OCI-LY1 (cell line): ENCODE data around the gene PREP.

Experiments used
- H2AFZ ChIP-seq: fragments of 200-600 bp; sonication (generic), shearing (Covaris generic); 2 replicates; pipeline ENCODE4 v1.6.0; 2014; ENCODE audit warnings: antibody characterized with exemption, mild to moderate bottlenecking, low read length
- H3F3A ChIP-seq: fragments of 200-600 bp; sonication (generic), shearing (Covaris generic); 2 replicates; pipeline ENCODE4 v1.6.0; 2014; ENCODE audit warnings: mild to moderate bottlenecking, antibody characterized with exemption, low read length, moderate library complexity; ENCODE audit not compliant: insufficient read depth
- H3K27ac ChIP-seq: fragments of 200-600 bp; sonication (generic); 2 replicates; pipeline ENCODE4 v1.5.1; 2014; ENCODE audit warnings: low read length, mixed run types, mild to moderate bottlenecking, low read depth; ENCODE audit not compliant: poor library complexity, severe bottlenecking
- H3K27me3 ChIP-seq: fragments of 200-600 bp; sonication (generic); 2 replicates; pipeline ENCODE4 v1.6.0; 2014; ENCODE audit warnings: antibody characterized with exemption, mild to moderate bottlenecking, low read length, moderate library complexity; ENCODE audit not compliant: insufficient read depth
- H3K36me3 ChIP-seq: fragments of 200-600 bp; sonication (generic); 2 replicates; pipeline ENCODE4 v1.6.1; 2014; ENCODE audit warnings: mild to moderate bottlenecking, antibody characterized with exemption, low read length, moderate library complexity, mixed read lengths; ENCODE audit not compliant: insufficient read depth
- H3K4me1 ChIP-seq: fragments of 200-600 bp; sonication (generic); 2 replicates; pipeline ENCODE4 v1.5.1; 2014; ENCODE audit warnings: mild to moderate bottlenecking, low read length, moderate library complexity; ENCODE audit not compliant: insufficient read depth, severe bottlenecking
- H3K4me2 ChIP-seq: fragments of 200-600 bp; sonication (generic), shearing (Covaris generic); 2 replicates; pipeline ENCODE4 v1.6.1; 2014; ENCODE audit warnings: low read length
- H3K4me3 ChIP-seq: fragments of 200-600 bp; sonication (generic); 2 replicates; pipeline ENCODE4 v1.5.1; 2014; ENCODE audit warnings: low read length, low read depth, mild to moderate bottlenecking, mixed read lengths; ENCODE audit not compliant: poor library complexity, severe bottlenecking
- H3K79me2 ChIP-seq: fragments of 200-600 bp; shearing (Covaris generic); 2 replicates; pipeline ENCODE4 v1.6.1; 2016; ENCODE audit warnings: mixed run types, low read length, mixed read lengths; ENCODE audit not compliant: insufficient read depth
- H3K9ac ChIP-seq: fragments of 200-600 bp; sonication (generic), shearing (Covaris generic); 2 replicates; pipeline ENCODE4 v1.6.1; 2014; ENCODE audit warnings: mild to moderate bottlenecking, low read length, mixed read lengths
- H3K9me2 ChIP-seq: fragments of 200-600 bp; sonication (generic), shearing (Covaris generic); 2 replicates; pipeline ENCODE4 v1.6.1; 2014; ENCODE audit warnings: low read depth, mild to moderate bottlenecking, low read length, mixed read lengths
- H3K9me3 ChIP-seq: fragments of 200-600 bp; shearing (Covaris generic); 2 replicates; pipeline ENCODE4 v1.6.1; 2014; ENCODE audit warnings: low read length, mixed read lengths
- H4K20me1 ChIP-seq: fragments of 200-600 bp; sonication (generic), shearing (Covaris generic); 2 replicates; pipeline ENCODE4 v1.6.0; 2016; ENCODE audit warnings: mild to moderate bottlenecking, low read length; ENCODE audit not compliant: insufficient read depth
- EZH2 ChIP-seq: fragments of 200-600 bp; sonication (generic), shearing (Covaris generic); IDR thresholded peaks from 2 replicates; pipeline ENCODE4 v1.8.0; 2017; ENCODE audit warnings: borderline replicate concordance, mixed run types, mild to moderate bottlenecking, antibody characterized with exemption, low read length, moderate library complexity, mixed read lengths
- TF ChIP-seq, protein P1 (sequence below): fragments of 200-600 bp; sonication (generic), shearing (Covaris generic); IDR thresholded peaks from 2 replicates; pipeline ENCODE4 v1.5.1; 2017; ENCODE audit warnings: mild to moderate bottlenecking, antibody characterized with exemption, low read length, moderate library complexity, mixed read lengths

PREP gene

DNA sequence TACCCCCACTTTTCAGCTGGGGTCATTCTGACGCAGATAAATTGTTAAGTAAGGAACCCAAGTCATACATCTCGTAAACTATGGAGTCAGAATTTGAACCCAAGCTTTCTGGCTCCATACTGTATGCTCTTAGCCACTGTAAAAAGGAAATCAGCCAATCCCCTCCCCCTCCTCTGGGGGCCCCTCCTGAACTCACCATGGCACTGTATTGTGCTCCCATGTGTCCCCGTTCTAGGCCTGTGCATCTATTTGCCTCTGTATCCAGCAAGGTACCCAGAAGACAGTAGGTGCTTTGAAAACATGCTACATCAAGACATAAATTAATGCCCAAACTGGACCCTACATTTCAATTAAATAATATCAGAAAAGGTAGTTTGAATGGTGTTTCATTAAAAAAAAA lies 98.5 kb downstream of the PREP start:
- no peaks in the 10 kb centered on the region for H3F3A ChIP-seq
- H3K4me2 ChIP-seq: no peak overlapping the region
- no peaks in the 10 kb centered on the region for H3K4me1 ChIP-seq
- H3K9ac ChIP-seq: no peak overlapping the region
- TF ChIP-seq EZH2: no peak
- TF ChIP-seq, protein P1, sequence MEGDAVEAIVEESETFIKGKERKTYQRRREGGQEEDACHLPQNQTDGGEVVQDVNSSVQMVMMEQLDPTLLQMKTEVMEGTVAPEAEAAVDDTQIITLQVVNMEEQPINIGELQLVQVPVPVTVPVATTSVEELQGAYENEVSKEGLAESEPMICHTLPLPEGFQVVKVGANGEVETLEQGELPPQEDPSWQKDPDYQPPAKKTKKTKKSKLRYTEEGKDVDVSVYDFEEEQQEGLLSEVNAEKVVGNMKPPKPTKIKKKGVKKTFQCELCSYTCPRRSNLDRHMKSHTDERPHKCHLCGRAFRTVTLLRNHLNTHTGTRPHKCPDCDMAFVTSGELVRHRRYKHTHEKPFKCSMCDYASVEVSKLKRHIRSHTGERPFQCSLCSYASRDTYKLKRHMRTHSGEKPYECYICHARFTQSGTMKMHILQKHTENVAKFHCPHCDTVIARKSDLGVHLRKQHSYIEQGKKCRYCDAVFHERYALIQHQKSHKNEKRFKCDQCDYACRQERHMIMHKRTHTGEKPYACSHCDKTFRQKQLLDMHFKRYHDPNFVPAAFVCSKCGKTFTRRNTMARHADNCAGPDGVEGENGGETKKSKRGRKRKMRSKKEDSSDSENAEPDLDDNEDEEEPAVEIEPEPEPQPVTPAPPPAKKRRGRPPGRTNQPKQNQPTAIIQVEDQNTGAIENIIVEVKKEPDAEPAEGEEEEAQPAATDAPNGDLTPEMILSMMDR: no peak
- no peak overlapping the region for H2AFZ ChIP-seq
- no peaks in the 10 kb centered on the region for H3K9me3 ChIP-seq
- H3K27me3 ChIP-seq: no peaks in the 10 kb centered on the region
- H3K36me3 ChIP-seq: peaks cover 3% of the 10 kb centered on the region; the same call in 1 of the 2 replicates
- H3K27ac ChIP-seq: no peak overlapping the region
- H3K79me2 ChIP-seq: no peaks in the 10 kb centered on the region
- H3K4me3 ChIP-seq: no peak overlapping the region
- no peaks in the 10 kb centered on the region for H3K9me2 ChIP-seq
- no peaks in the 10 kb centered on the region for H4K20me1 ChIP-seq

DNA sequence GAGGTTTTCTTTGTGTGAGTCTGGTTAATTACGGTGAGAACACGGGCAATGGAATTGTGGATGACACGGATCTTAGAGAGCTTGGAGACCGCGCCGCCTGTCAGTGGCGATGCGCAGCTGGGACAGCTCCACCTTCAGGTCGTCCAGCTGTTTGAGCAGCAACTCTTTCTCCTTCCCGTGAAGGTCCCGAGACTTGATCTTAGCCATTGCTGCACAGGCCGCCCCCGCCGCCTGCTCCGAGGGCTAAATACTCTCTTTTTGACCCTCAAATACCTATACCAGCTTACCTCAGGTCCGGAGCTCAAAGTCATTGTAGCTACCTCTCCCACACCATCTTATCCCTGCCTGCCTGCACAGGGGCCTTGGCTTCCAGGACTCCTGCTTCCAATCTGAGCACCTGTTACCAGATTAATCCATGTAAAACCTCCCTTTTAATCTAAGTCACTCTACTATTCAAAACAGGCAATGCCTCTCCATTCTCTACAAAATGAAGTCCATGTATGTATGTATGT lies 100.2 kb downstream of the PREP start:
- H3K4me3 ChIP-seq: no peak overlapping the region
- H3K9ac ChIP-seq: no peak overlapping the region
- no peaks in the 10 kb centered on the region for H4K20me1 ChIP-seq
- no peaks in the 10 kb centered on the region for H3F3A ChIP-seq
- H3K36me3 ChIP-seq: peaks cover 3% of the 10 kb centered on the region; the same call in 1 of the 2 replicates
- no peaks in the 10 kb centered on the region for H3K9me2 ChIP-seq
- H3K4me1 ChIP-seq: no peaks in the 10 kb centered on the region
- no peak overlapping the region for H3K4me2 ChIP-seq
- H3K79me2 ChIP-seq: no peaks in the 10 kb centered on the region
- no peaks in the 10 kb centered on the region for H3K27me3 ChIP-seq
- H3K27ac ChIP-seq: no peak overlapping the region
- no peak for TF ChIP-seq EZH2
- TF ChIP-seq, protein P1: no peak
- no peaks in the 10 kb centered on the region for H3K9me3 ChIP-seq
- no peak overlapping the region for H2AFZ ChIP-seq

DNA sequence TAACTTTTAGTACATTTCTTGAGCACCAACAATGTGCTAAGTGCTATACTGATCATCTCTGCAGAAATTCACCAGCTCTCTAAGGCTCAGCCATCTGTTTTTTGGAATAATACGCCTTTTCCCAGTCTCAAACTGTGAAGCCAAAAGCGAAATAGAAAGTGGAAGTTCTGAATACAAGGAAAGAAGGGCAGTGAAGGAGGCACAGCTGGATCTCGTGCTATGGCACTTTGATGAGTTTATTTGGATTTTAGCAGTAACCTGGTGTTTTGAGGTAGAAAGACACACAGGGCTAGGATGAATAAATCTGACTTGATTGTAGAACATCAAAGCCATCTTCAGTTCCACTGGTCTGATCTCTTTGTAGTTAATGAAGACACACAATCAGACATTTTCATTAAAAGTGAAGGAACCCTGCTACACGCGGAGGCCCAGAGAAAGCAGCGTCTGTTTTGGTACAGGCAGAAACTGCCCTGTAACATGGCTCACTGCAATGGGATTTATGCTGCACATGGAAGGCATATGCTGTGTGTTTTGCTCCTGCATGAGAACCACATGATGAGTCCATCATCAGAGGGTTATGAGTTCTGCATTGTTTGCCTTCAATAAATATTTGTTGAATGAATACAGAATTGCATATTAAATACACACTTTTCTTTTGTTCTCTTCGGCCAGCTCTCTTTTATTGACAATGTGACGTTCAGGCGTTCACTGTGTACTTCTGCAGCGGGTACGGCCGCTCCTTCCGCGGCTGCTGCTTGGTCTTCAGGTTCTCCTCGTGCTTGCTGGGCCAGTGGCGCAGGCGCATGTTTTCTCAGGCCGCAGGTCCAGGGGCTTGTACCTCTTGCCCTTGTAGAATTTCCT lies 100.9 kb downstream of the PREP start:
- Histone ChIP-seq H3K9ac (no peak overlapping the region), H3K4me2 (no peak overlapping the region), H3K27ac (no peak overlapping the region)

More for the DNA sequence above, 100.9 kb downstream of the PREP start:
- Histone ChIP-seq H3K9me2 (no peaks in the 10 kb centered on the region), H2AFZ (no peak overlapping the region), H3K4me1 (no peaks in the 10 kb centered on the region), H3F3A (no peaks in the 10 kb centered on the region), H3K36me3 (peaks cover 3% of the 10 kb centered on the region; the same call in 1 of the 2 replicates), H3K9me3 (no peaks in the 10 kb centered on the region), H3K4me3 (no peak overlapping the region), H3K27me3 (no peaks in the 10 kb centered on the region), H3K79me2 (no peaks in the 10 kb centered on the region), H4K20me1 (no peaks in the 10 kb centered on the region)
- TF ChIP-seq, protein P1: no peak
- TF ChIP-seq EZH2: no peak
